ENCODE data around the gene CORO6. TPM values are rescaled to one million over a fixed set of nuclear protein-coding genes. Genes with fewer than 3 reads are reported as not detected.

CORO6 gene
- total RNA-seq, 4 donors from 2014 or later, result 12.2 to 37.4 (median 13.9) TPM

DNA sequence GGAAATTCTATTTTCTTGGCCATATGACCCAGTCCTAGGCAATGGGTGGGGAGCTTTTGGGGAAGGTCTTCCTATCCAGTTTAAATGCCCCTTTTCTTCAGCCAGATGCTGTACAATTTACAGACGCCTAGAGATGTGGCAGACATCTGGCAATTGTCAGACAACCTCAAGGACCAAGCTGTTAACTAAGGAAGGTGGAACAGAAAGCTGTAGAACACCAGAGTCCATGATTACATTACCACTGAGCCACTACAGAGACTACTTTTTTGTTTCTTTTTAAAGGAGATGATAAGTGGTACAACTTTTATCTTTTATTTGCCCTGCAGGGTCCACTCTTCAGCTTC, 21.1 kb upstream of the CORO6 start:
- in situ Hi-C loops (cut with MboI; ENCODE audit: low pct_ligation_motif_present in 1 of 4, low pct_unique_long_range_greater_than_20kb in 1 of 4, low sequenced_read_pairs in 3 of 4), result loop anchor here in 3 of 4 donors (10.0 to 25.0 kb wide), 3 partner anchors 141 to 294 kb away; partner anchors contain the start of genes EFCAB5 (in 1 of the 3) and SSH2 (in 1 of the 3)
- H3K9me3 ChIP-seq, result no peaks in the 10 kb centered on the region
- H3K27me3 ChIP-seq, result no peaks in the 10 kb centered on the region
- intact Hi-C loops (cut with DNase I; ENCODE audit: low total_unique reads), result no loop called here
- H3K27ac ChIP-seq, result peak overlapping the region; percentile 68 to 77 (median 70)
- 86 to 95% methylated on average over 1 of the region's 1 CpG for WGBS, 2 donors (ENCODE audit: low coverage in 1 of 2)
- no peak overlapping the region for H3K4me3 ChIP-seq
- H3K36me3 ChIP-seq, result peaks cover 0 to 5% (median 0%) of the 10 kb centered on the region in 4 donors
- DNase-seq, result no peak
- peaks cover 4 to 46% (median 17%) of the 10 kb centered on the region in 4 donors for H3K4me1 ChIP-seq
- TF ChIP-seq EP300 (IDR thresholded peaks at IDR 0.05; ENCODE audit: low read depth) (no peak), POLR2A (IDR thresholded peaks at IDR 0.05) (no peak), POLR2AphosphoS5 (IDR thresholded peaks at IDR 0.05) (no peak)
- TF ChIP-seq, protein P1, sequence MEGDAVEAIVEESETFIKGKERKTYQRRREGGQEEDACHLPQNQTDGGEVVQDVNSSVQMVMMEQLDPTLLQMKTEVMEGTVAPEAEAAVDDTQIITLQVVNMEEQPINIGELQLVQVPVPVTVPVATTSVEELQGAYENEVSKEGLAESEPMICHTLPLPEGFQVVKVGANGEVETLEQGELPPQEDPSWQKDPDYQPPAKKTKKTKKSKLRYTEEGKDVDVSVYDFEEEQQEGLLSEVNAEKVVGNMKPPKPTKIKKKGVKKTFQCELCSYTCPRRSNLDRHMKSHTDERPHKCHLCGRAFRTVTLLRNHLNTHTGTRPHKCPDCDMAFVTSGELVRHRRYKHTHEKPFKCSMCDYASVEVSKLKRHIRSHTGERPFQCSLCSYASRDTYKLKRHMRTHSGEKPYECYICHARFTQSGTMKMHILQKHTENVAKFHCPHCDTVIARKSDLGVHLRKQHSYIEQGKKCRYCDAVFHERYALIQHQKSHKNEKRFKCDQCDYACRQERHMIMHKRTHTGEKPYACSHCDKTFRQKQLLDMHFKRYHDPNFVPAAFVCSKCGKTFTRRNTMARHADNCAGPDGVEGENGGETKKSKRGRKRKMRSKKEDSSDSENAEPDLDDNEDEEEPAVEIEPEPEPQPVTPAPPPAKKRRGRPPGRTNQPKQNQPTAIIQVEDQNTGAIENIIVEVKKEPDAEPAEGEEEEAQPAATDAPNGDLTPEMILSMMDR (IDR thresholded peaks at IDR 0.05), result no peak

DNA sequence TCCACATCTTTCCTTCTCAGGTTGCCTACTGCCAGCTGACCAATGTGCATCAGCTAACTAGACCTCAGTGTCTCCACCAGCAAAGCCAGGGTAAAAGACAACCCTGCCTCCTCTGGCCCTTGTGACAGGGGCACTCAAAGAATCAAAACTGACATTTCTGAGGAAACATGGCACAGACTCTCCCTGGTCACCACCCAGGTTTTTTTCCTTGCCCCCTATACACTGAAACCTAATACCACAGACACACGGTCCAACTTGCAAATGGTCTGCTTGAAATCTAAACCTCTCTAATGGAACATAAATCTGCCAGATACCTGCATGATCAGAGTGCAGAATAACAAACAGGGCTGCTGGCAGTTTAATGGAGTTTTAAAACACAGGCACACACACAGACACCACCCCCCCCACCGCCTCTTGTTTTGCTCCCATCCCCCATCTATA, 19.5 kb upstream of the CORO6 start:
- in situ Hi-C loops (cut with MboI; ENCODE audit: low pct_ligation_motif_present in 1 of 4, low pct_unique_long_range_greater_than_20kb in 1 of 4, low sequenced_read_pairs in 3 of 4) (loop anchor here in 3 of 4 donors (10.0 to 25.0 kb wide), 3 partner anchors 143 to 295 kb away; partner anchors contain the start of genes EFCAB5 (in 1 of the 3) and SSH2 (in 1 of the 3)), intact Hi-C loops (cut with DNase I; ENCODE audit: low total_unique reads) (no loop called here)
- TF ChIP-seq POLR2AphosphoS5 (IDR thresholded peaks at IDR 0.05), result no peak
- peaks cover 0 to 5% (median 0%) of the 10 kb centered on the region in 4 donors for H3K36me3 ChIP-seq
- no peaks in the 10 kb centered on the region for H3K27me3 ChIP-seq
- no peak for DNase-seq
- H3K4me3 ChIP-seq, result no peak overlapping the region
- H3K27ac ChIP-seq, result peak overlapping the region in 2 of 4 donors; percentile 68 to 71
- H3K4me1 ChIP-seq, result peaks cover 4 to 46% (median 17%) of the 10 kb centered on the region in 4 donors
- no peaks in the 10 kb centered on the region for H3K9me3 ChIP-seq
- 48 to 76% methylated on average over 2 of the region's 2 CpGs for WGBS, 2 donors (ENCODE audit: low coverage in 1 of 2)

DNA sequence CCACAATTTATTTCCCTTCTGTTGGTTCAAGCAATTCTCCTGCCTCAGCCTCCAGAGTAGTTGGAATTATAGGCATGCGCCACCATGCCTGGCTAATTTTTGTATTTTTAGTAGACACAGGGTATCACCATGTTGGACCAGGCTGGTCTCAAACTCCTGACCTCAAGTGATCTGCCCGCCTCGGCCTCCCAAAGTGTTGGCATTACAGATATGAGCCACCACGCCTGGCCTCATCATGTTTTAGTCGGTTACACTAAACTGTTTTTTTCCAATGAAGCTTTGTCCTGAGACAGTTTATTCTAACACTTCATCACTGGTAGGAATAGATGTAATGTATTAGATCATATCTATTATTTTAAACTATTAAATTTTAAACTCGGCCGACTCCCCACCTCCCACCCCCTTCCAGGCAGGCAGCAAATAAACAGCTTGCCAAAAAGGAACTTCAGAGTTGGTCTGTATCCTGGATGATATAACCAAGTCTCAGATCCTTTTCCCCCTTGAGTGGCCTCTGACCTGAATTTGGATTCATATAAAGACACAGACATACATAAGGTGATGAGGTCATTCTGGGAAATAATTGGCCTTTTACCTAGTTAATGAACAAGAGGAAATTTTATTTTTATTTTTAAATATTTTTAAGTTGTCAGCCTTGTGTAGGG, 18.4 kb upstream of the CORO6 start:
- no peak for DNase-seq
- H3K4me3 ChIP-seq, result no peak overlapping the region
- H3K9me3 ChIP-seq, result no peaks in the 10 kb centered on the region
- H3K36me3 ChIP-seq, result peaks cover 0 to 7% (median 0%) of the 10 kb centered on the region in 4 donors
- WGBS, 2 donors (ENCODE audit: low coverage in 1 of 2), result 91% methylated on average over 6 to 7 of the region's 7 CpGs
- intact Hi-C loops (cut with DNase I; ENCODE audit: low total_unique reads) (no loop called here), in situ Hi-C loops (cut with MboI; ENCODE audit: low pct_ligation_motif_present in 1 of 4, low pct_unique_long_range_greater_than_20kb in 1 of 4, low sequenced_read_pairs in 3 of 4) (loop anchor here in 3 of 4 donors (10.0 to 25.0 kb wide), 3 partner anchors 144 to 296 kb away; partner anchors contain the start of genes EFCAB5 (in 1 of the 3) and SSH2 (in 1 of the 3))
- H3K27me3 ChIP-seq, result no peaks in the 10 kb centered on the region
- no peak for TF ChIP-seq EP300 (IDR thresholded peaks at IDR 0.05; ENCODE audit: low read depth)
- TF ChIP-seq, protein P1 (IDR thresholded peaks at IDR 0.05), result no peak
- TF ChIP-seq POLR2AphosphoS5 (IDR thresholded peaks at IDR 0.05), result no peak
- TF ChIP-seq POLR2A (IDR thresholded peaks at IDR 0.05), result no peak
- peaks cover 4 to 45% (median 16%) of the 10 kb centered on the region in 4 donors for H3K4me1 ChIP-seq
- peak overlapping the region in 1 of 4 donors; percentile 63 for H3K27ac ChIP-seq

DNA sequence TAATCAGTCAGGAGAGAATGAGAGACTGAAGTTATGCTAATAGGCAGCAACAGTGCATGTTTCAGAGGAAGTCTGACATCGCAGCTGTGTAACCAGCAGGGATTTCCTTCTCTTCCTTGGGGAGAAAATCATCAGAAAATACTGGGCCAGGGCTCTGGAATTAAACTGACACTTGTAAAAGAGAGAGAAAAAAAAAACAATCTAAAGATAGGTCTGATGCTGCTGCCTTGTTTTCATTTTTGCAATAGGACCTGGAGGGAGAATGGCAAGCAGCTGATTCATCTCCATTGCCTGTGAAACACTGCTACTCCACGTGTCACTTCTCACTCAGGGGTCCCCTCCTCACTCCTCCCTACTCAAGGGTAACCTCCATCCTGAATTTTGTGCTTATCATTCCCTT, 17.7 kb upstream of the CORO6 start:
- TF ChIP-seq, protein P1 (IDR thresholded peaks at IDR 0.05), result no peak
- no peak for TF ChIP-seq POLR2AphosphoS5 (IDR thresholded peaks at IDR 0.05)
- TF ChIP-seq POLR2A (IDR thresholded peaks at IDR 0.05), result no peak
- no peak for TF ChIP-seq EP300 (IDR thresholded peaks at IDR 0.05; ENCODE audit: low read depth)
- peaks cover 4 to 42% (median 13%) of the 10 kb centered on the region in 4 donors for H3K4me1 ChIP-seq
- H3K9me3 ChIP-seq, result no peaks in the 10 kb centered on the region
- peaks cover 0 to 11% (median 0%) of the 10 kb centered on the region in 4 donors for H3K36me3 ChIP-seq
- in situ Hi-C loops (cut with MboI; ENCODE audit: low pct_ligation_motif_present in 1 of 4, low pct_unique_long_range_greater_than_20kb in 1 of 4, low sequenced_read_pairs in 3 of 4), result loop anchor here in 3 of 4 donors (10.0 to 25.0 kb wide), 3 partner anchors 144 to 297 kb away; partner anchors contain the start of genes EFCAB5 (in 1 of the 3) and SSH2 (in 1 of the 3)
- H3K27me3 ChIP-seq, result no peaks in the 10 kb centered on the region
- no peak for DNase-seq
- H3K4me3 ChIP-seq, result no peak overlapping the region
- peak overlapping the region in 3 of 4 donors; percentile 42 to 65 (median 63) for H3K27ac ChIP-seq
- 56 to 57% methylated on average over 2 of the region's 2 CpGs for WGBS, 2 donors (ENCODE audit: low coverage in 1 of 2)
- intact Hi-C loops (cut with DNase I; ENCODE audit: low total_unique reads), result no loop called here

All from transverse colon (tissue), 4 donors.